ENCODE data around the gene ARHGEF16. TPM values are rescaled to one million over a fixed set of nuclear protein-coding genes. Genes with fewer than 3 reads are reported as not detected.

The ARHGEF16 gene
- total RNA-seq, 1 donor from 2014 or later, result 0.34 TPM

DNA sequence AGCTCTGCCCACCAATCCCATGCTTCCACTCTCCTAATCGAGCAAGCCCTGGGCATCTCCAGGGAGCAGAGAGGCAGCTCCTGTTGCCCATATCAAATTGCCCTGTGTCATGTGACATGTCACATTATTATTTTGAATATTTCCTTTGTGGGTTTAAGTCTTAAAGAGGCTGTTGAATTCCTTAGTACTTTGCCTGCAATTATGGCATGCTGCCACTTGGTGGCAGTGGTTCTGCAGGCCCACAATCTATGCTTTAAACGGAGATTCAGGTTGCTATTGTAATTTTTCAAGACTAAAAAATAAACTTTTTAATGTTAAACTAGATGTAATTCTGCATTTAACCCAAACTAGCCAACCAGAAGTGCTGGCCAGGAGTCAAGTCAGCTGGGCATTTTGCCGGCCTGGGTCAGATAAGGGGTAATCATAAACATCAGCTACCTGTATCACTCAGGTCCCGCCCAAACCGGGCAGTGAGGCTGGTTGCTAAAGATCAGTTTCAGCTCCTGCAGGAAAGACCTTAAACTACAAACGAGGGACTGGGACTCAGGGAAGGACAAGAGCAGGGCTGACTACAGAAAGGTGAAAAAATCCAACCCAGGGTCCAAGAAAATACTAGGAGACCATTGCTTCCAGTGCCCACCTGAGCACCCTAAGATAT is 37.3 kb upstream of the ARHGEF16 start:
- peak; percentile 78 for TF ChIP-seq CTCF (IDR thresholded peaks at IDR 0.05; ENCODE audit: partially characterized antibody, unreplicated experiment)
- peaks cover 13% of the 10 kb centered on the region for H3K9me3 Mint-ChIP-seq (ENCODE audit: unreplicated experiment)
- H3K4me1 Mint-ChIP-seq (ENCODE audit: low read depth, unreplicated experiment), result peaks cover 10% of the 10 kb centered on the region
- no peak overlapping the region for H3K4me3 Mint-ChIP-seq (ENCODE audit: unreplicated experiment)
- no peak overlapping the region for H3K27ac Mint-ChIP-seq (ENCODE audit: unreplicated experiment)
- peaks cover 8% of the 10 kb centered on the region for H3K27me3 Mint-ChIP-seq (ENCODE audit: unreplicated experiment)
- H3K36me3 Mint-ChIP-seq (ENCODE audit: unreplicated experiment), result peaks cover 13% of the 10 kb centered on the region
- DNase-seq, result no peak

GRCh38 chr1:3417934-3418333 is 36.5 kb upstream of the ARHGEF16 start:
- TF ChIP-seq CTCF (IDR thresholded peaks at IDR 0.05; ENCODE audit: partially characterized antibody, unreplicated experiment), result no peak

GRCh38 chr1:3418600-3418999 is 35.9 kb upstream of the ARHGEF16 start:
- Mint-ChIP-seq H3K27me3 (ENCODE audit: unreplicated experiment) (peaks cover 8% of the 10 kb centered on the region), H3K9me3 (ENCODE audit: unreplicated experiment) (peaks cover 13% of the 10 kb centered on the region), H3K4me3 (ENCODE audit: unreplicated experiment) (no peak overlapping the region), H3K36me3 (ENCODE audit: unreplicated experiment) (peaks cover 13% of the 10 kb centered on the region), H3K27ac (ENCODE audit: unreplicated experiment) (no peak overlapping the region), H3K4me1 (ENCODE audit: low read depth, unreplicated experiment) (peaks cover 12% of the 10 kb centered on the region)
- no peak for DNase-seq
- TF ChIP-seq CTCF (IDR thresholded peaks at IDR 0.05; ENCODE audit: partially characterized antibody, unreplicated experiment), result no peak

More at GRCh38 chr1:3417934-3418333, 36.5 kb upstream of the ARHGEF16 start:
- H3K27me3 Mint-ChIP-seq (ENCODE audit: unreplicated experiment), result peaks cover 8% of the 10 kb centered on the region
- H3K4me3 Mint-ChIP-seq (ENCODE audit: unreplicated experiment), result no peak overlapping the region
- peaks cover 13% of the 10 kb centered on the region for H3K9me3 Mint-ChIP-seq (ENCODE audit: unreplicated experiment)
- H3K27ac Mint-ChIP-seq (ENCODE audit: unreplicated experiment), result no peak overlapping the region
- peaks cover 13% of the 10 kb centered on the region for H3K36me3 Mint-ChIP-seq (ENCODE audit: unreplicated experiment)
- no peak for DNase-seq
- peaks cover 12% of the 10 kb centered on the region for H3K4me1 Mint-ChIP-seq (ENCODE audit: low read depth, unreplicated experiment)

DNA sequence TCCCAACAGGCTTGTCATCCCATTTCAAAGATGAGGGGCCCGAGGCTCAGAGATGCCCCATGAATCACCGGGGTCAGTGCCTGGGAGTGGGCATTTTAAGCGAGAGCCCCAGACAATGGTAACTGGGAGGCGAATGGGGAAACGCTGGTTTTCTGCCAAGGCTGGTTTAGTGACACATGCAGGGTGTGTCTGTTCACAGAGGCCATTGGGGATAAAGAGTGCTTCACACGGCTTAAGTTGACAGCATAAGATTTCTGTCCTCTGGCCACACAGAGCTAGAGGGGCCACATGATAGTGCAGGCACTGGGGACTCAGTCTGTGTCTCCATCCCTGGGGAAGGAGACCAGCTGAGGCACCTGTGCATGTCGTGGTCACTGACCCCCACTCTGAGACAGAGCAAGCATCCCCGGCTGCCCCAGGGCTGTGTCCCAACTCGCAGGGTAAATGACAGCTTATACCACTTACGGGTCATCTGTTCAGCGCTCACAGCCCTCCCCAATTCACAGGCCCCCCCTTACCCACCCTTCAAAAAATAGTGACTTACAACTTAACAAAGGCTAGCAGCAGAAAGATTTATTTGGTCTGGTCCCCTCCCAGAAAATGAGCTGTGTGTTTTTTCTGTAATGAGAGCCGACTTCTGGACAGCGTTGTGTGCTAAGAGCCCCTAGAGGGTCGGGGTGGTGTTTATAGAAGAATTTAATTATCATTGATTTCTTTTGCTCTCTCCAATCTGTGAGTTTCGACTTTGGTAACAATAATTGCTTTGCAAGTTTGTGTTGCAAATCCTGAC is 34.9 kb upstream of the ARHGEF16 start:
- no peak for TF ChIP-seq CTCF (IDR thresholded peaks at IDR 0.05; ENCODE audit: partially characterized antibody, unreplicated experiment)
- H3K36me3 Mint-ChIP-seq (ENCODE audit: unreplicated experiment), result peaks cover 13% of the 10 kb centered on the region
- peaks cover 13% of the 10 kb centered on the region for H3K9me3 Mint-ChIP-seq (ENCODE audit: unreplicated experiment)
- H3K4me3 Mint-ChIP-seq (ENCODE audit: unreplicated experiment), result no peak overlapping the region
- H3K4me1 Mint-ChIP-seq (ENCODE audit: low read depth, unreplicated experiment), result peaks cover 15% of the 10 kb centered on the region
- H3K27ac Mint-ChIP-seq (ENCODE audit: unreplicated experiment), result no peak overlapping the region
- DNase-seq, result no peak
- H3K27me3 Mint-ChIP-seq (ENCODE audit: unreplicated experiment), result peaks cover 9% of the 10 kb centered on the region
